Endothelial cell (in vitro differentiated cells): ENCODE data around the gene TIMM22. TPM values are rescaled to one million over a fixed set of nuclear protein-coding genes. Genes with fewer than 3 reads are reported as not detected.
A peak's percentile ranks its signal among the peaks of the same experiment; 100 is the strongest.

Source experiments
- DNase-seq: peaks from one replicate; pipeline ENCODE4 v3.0.0; 2021; ENCODE audit warnings: low spot score
- H3K27ac Mint-ChIP-seq: one replicate; pipeline ENCODE4 v1.8.0; 2021; ENCODE audit warnings: mixed read lengths, inconsistent platforms; ENCODE audit not compliant: unreplicated experiment
- H3K27me3 Mint-ChIP-seq: one replicate; pipeline ENCODE4 v1.8.0; 2021; ENCODE audit warnings: mild to moderate bottlenecking, moderate library complexity, mixed read lengths, inconsistent platforms; ENCODE audit not compliant: unreplicated experiment
- H3K36me3 Mint-ChIP-seq: one replicate; pipeline ENCODE4 v1.8.0; 2021; ENCODE audit warnings: mild to moderate bottlenecking, low read depth, mixed read lengths, inconsistent platforms; ENCODE audit not compliant: unreplicated experiment
- H3K4me1 Mint-ChIP-seq: one replicate; pipeline ENCODE4 v1.8.0; 2021; ENCODE audit warnings: mild to moderate bottlenecking, mixed read lengths, inconsistent platforms; ENCODE audit not compliant: unreplicated experiment
- H3K4me3 Mint-ChIP-seq: one replicate; pipeline ENCODE4 v1.8.0; 2021; ENCODE audit warnings: mild to moderate bottlenecking, mixed read lengths, inconsistent platforms; ENCODE audit not compliant: unreplicated experiment
- H3K9me3 Mint-ChIP-seq: one replicate; pipeline ENCODE4 v1.8.0; 2021; ENCODE audit warnings: mixed read lengths, inconsistent platforms; ENCODE audit not compliant: unreplicated experiment
- total RNA-seq: library from RNA; stranded (reverse); fragmentation: NEBNext Ultra II Directional; extraction: Animal tissue kit (Norgen Biotek cat#: 25700); gene quantifications from one replicate; pipeline ENCODE4 v1.2.1, GENCODE V29; 2021; ENCODE audit not compliant: unreplicated experiment
- TF ChIP-seq, protein P1 (sequence below): fragments of 200-600 bp; sonication (generic); IDR thresholded peaks from one replicate; pipeline ENCODE4 v1.5.0; 2021; ENCODE audit warnings: antibody characterized with exemption; ENCODE audit not compliant: unreplicated experiment

The TIMM22 gene
- total RNA-seq, 1 donor from 2014 or later: 17.1 TPM

GRCh38 chr17:981292-981658 is 15.7 kb upstream of the TIMM22 start:
- no peak overlapping the region for H3K4me3 Mint-ChIP-seq
- no peak for DNase-seq
- peaks cover 20% of the 10 kb centered on the region for H3K4me1 Mint-ChIP-seq
- peaks cover 6% of the 10 kb centered on the region for H3K27me3 Mint-ChIP-seq
- TF ChIP-seq, protein P1, sequence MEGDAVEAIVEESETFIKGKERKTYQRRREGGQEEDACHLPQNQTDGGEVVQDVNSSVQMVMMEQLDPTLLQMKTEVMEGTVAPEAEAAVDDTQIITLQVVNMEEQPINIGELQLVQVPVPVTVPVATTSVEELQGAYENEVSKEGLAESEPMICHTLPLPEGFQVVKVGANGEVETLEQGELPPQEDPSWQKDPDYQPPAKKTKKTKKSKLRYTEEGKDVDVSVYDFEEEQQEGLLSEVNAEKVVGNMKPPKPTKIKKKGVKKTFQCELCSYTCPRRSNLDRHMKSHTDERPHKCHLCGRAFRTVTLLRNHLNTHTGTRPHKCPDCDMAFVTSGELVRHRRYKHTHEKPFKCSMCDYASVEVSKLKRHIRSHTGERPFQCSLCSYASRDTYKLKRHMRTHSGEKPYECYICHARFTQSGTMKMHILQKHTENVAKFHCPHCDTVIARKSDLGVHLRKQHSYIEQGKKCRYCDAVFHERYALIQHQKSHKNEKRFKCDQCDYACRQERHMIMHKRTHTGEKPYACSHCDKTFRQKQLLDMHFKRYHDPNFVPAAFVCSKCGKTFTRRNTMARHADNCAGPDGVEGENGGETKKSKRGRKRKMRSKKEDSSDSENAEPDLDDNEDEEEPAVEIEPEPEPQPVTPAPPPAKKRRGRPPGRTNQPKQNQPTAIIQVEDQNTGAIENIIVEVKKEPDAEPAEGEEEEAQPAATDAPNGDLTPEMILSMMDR: peak; percentile 26
- no peaks in the 10 kb centered on the region for H3K9me3 Mint-ChIP-seq
- H3K27ac Mint-ChIP-seq: no peak overlapping the region
- peaks cover 4% of the 10 kb centered on the region for H3K36me3 Mint-ChIP-seq

GRCh38 chr17:983921-984320 is 13.0 kb upstream of the TIMM22 start:
- Mint-ChIP-seq H3K4me1 (peaks cover 8% of the 10 kb centered on the region), H3K36me3 (no peaks in the 10 kb centered on the region), H3K27me3 (peaks cover 2% of the 10 kb centered on the region), H3K27ac (no peak overlapping the region), H3K9me3 (no peaks in the 10 kb centered on the region), H3K4me3 (no peak overlapping the region)
- no peak for DNase-seq
- TF ChIP-seq, protein P1: no peak

GRCh38 chr17:986322-986929 is 10.5 kb upstream of the TIMM22 start:
- H3K27me3 Mint-ChIP-seq: peaks cover 2% of the 10 kb centered on the region
- H3K9me3 Mint-ChIP-seq: no peaks in the 10 kb centered on the region
- H3K36me3 Mint-ChIP-seq: no peaks in the 10 kb centered on the region
- no peaks in the 10 kb centered on the region for H3K4me1 Mint-ChIP-seq
- TF ChIP-seq, protein P1: no peak
- H3K4me3 Mint-ChIP-seq: no peak overlapping the region
- DNase-seq: no peak
- no peak overlapping the region for H3K27ac Mint-ChIP-seq

GRCh38 chr17:987931-988330 is 9.0 kb upstream of the TIMM22 start:
- DNase-seq: no peak
- Mint-ChIP-seq H3K27ac (no peak overlapping the region), H3K36me3 (no peaks in the 10 kb centered on the region), H3K4me1 (no peaks in the 10 kb centered on the region), H3K9me3 (no peaks in the 10 kb centered on the region), H3K4me3 (no peak overlapping the region), H3K27me3 (no peaks in the 10 kb centered on the region)
- TF ChIP-seq, protein P1: no peak

- no peaks in the 10 kb centered on the region for H3K9me3 Mint-ChIP-seq
- no peak for DNase-seq
- no peak overlapping the region for H3K4me3 Mint-ChIP-seq
- TF ChIP-seq, protein P1: no peak
- no peak overlapping the region for H3K27ac Mint-ChIP-seq
- no peaks in the 10 kb centered on the region for H3K27me3 Mint-ChIP-seq
- H3K36me3 Mint-ChIP-seq: no peaks in the 10 kb centered on the region
- H3K4me1 Mint-ChIP-seq: no peaks in the 10 kb centered on the region
Measured at GRCh38 chr17:988561-988960, 8.4 kb upstream of the TIMM22 start.
